Measurements from ENCODE around the gene SLC10A6. TPM values are rescaled to one million over a fixed set of nuclear protein-coding genes. Genes with fewer than 3 reads are reported as not detected.

The SLC10A6 gene
- polyA plus RNA-seq, 2 of the 4 experiments (the other 2 are of a cell fraction): not detected

DNA sequence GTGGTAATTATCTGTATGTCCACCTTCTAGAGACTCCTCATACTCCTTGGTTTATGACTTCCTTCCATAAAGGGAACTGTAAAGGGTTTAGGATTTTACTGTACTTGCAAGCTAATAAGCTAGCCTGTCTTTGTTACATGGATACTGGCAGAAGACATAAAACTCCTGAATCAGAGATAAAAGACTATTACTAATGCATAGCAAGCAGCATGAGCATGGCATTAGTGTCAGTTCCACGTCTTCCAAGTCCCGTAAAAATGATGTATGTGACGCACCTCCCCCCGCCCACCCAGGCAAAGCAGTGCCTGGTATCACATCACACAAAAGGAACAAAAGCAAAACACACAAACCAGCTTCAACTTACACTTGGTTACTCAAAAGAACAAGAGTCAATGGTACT, 71.0 kb downstream of the SLC10A6 start:
- ChIA-PET CTCF (no interaction called here), POLR2A (no interaction called here)
- H3K4me1 ChIP-seq: no peaks in the 10 kb centered on the region
- TF ChIP-seq ZC3H11A (IDR thresholded peaks at IDR 0.05) (no peak), FOXS1 (CRISPR knock-in tag; IDR thresholded peaks at IDR 0.05) (no peak), TP53 (CRISPR knock-in tag; IDR thresholded peaks at IDR 0.05) (no peak), ZFP36 (IDR thresholded peaks at IDR 0.05; ENCODE audit: borderline replicate concordance, partially characterized antibody) (no peak), BCL3 (IDR thresholded peaks at IDR 0.05) (no peak), JUNB (IDR thresholded peaks at IDR 0.05) (no peak), RARB (CRISPR knock-in tag; IDR thresholded peaks at IDR 0.05) (no peak), NFE2L2 (conservative IDR thresholded peaks at IDR 0.05; ENCODE audit: low read length) (no peak)
- TF ChIP-seq, protein P1, sequence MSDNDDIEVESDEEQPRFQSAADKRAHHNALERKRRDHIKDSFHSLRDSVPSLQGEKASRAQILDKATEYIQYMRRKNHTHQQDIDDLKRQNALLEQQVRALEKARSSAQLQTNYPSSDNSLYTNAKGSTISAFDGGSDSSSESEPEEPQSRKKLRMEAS (IDR thresholded peaks at IDR 0.05): no peak
- TF ChIP-seq, protein P2, sequence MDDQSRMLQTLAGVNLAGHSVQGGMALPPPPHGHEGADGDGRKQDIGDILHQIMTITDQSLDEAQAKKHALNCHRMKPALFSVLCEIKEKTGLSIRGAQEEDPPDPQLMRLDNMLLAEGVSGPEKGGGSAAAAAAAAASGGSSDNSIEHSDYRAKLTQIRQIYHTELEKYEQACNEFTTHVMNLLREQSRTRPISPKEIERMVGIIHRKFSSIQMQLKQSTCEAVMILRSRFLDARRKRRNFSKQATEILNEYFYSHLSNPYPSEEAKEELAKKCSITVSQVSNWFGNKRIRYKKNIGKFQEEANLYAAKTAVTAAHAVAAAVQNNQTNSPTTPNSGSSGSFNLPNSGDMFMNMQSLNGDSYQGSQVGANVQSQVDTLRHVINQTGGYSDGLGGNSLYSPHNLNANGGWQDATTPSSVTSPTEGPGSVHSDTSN (IDR thresholded peaks at IDR 0.05): no peak
- no peak for FAIRE-seq
- no peaks in the 10 kb centered on the region for H3K9me3 ChIP-seq
- WGBS (ENCODE audit: missing lambda C conversion rate): 93% methylated on average over 4 of the region's 4 CpGs
- no peak for ATAC-seq
- no peak overlapping the region for H3K4me2 ChIP-seq
- H3K27ac ChIP-seq: no peak overlapping the region
- H3K4me3 ChIP-seq: no peak overlapping the region
- DNase-seq (ENCODE audit: low read depth in 1 of 2, low spot score in 1 of 2): no peak

DNA sequence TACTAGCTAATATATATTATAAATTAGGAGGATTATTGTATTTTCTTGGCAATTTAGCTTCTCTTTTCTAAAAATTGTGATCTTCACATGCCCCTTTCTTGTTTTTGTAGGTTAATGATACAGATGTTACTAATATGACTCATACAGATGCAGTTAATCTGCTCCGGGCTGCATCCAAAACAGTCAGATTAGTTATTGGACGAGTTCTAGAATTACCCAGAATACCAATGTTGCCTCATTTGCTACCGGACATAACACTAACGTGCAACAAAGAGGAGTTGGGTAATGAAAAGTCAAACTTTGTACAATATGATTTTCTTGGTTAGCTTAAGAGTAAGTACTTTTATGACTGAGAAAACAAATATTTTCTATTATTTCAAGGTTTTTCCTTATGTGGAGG, 74.1 kb downstream of the SLC10A6 start:
- 80% methylated on average over 4 of the region's 4 CpGs for WGBS (ENCODE audit: missing lambda C conversion rate)
- POLR2A ChIA-PET: no interaction called here

More for the DNA sequence above, 74.1 kb downstream of the SLC10A6 start:
- ATAC-seq: no peak
- Histone ChIP-seq H3K9me3 (no peaks in the 10 kb centered on the region), H3K4me2 (no peak overlapping the region), H3K4me3 (no peak overlapping the region), H3K27ac (no peak overlapping the region), H3K4me1 (no peaks in the 10 kb centered on the region)
- CTCF ChIA-PET: no interaction called here
- DNase-seq (ENCODE audit: low read depth in 1 of 2, low spot score in 1 of 2): no peak
- no peak for TF ChIP-seq EHMT2 (IDR thresholded peaks at IDR 0.05; ENCODE audit: low read depth)
- no peak for TF ChIP-seq CBX2 (IDR thresholded peaks at IDR 0.05; ENCODE audit: borderline replicate concordance, low read depth)
- no peak for TF ChIP-seq ZSCAN20 (CRISPR knock-in tag; IDR thresholded peaks at IDR 0.05)
- no peak for TF ChIP-seq FOXS1 (CRISPR knock-in tag; IDR thresholded peaks at IDR 0.05)
- TF ChIP-seq REST (IDR thresholded peaks at IDR 0.05): no peak
- TF ChIP-seq NPAS2 (CRISPR knock-in tag; IDR thresholded peaks at IDR 0.05; ENCODE audit: borderline replicate concordance): no peak
- TF ChIP-seq HOXB5 (CRISPR knock-in tag; IDR thresholded peaks at IDR 0.05): no peak
- no peak for TF ChIP-seq POLR2AphosphoS2 (conservative IDR thresholded peaks at IDR 0.05; ENCODE audit: low read length)
- no peak for TF ChIP-seq ZFP36 (IDR thresholded peaks at IDR 0.05; ENCODE audit: borderline replicate concordance, partially characterized antibody)
- no peak for TF ChIP-seq HOXA7 (CRISPR knock-in tag; IDR thresholded peaks at IDR 0.05)
- no peak for TF ChIP-seq EP300 (IDR thresholded peaks at IDR 0.05)
- TF ChIP-seq CBX8 (IDR thresholded peaks at IDR 0.05): no peak
- TF ChIP-seq ESRRA (IDR thresholded peaks at IDR 0.05; ENCODE audit: borderline replicate concordance, low read length): no peak
- no peak for FAIRE-seq

Other genes with a start within 250 kb of the SLC10A6 start
- gene C4orf36, start 43.0 kb upstream of the SLC10A6 start, polyA plus RNA-seq (2011; rRNA removed): 1.5 and 1.9 TPM in 2 replicates
- gene C4orf36, start 43.0 kb upstream of the SLC10A6 start, polyA plus RNA-seq (2017; fragmentation: RNase III; extraction: RNeasy Plus Mini Kit Qiagen cat#74134 plus additional on column Dnase treatment): 1.5 to 2.9 TPM (median 2.5 TPM) in 3 replicates
- 15.4 and 29.8 TPM in 2 replicates for gene AFF1, start 85.6 kb upstream of the SLC10A6 start, polyA plus RNA-seq (2011; rRNA removed)
- gene AFF1, start 85.6 kb upstream of the SLC10A6 start, polyA plus RNA-seq (2017; fragmentation: RNase III; extraction: RNeasy Plus Mini Kit Qiagen cat#74134 plus additional on column Dnase treatment): 11.3 to 13.7 TPM (median 12.2 TPM) in 3 replicates